Measurements from ENCODE around the gene CTDSPL. TPM values are rescaled to one million over a fixed set of nuclear protein-coding genes. Genes with fewer than 3 reads are reported as not detected.
"Not testable (repeated sequence)": the region's sequence is repeated elsewhere in the genome, so short reads cannot be mapped to it uniquely, and the experiment has no call there.

The CTDSPL gene
- total RNA-seq, 1 experiment from 2014 or later = 16.1 TPM

- DNase-seq (ENCODE audit: low read depth, low spot score) = peak; percentile 36
- in situ Hi-C loops (cut with HindIII; ENCODE audit: low pct_unique_long_range_greater_than_20kb, low sequenced_read_pairs) = no loop called here
Observed at GRCh38 chr3:37985637-37986320, 124.1 kb downstream of the CTDSPL start.

GRCh38 chr3:37986479-37987314 is 125.0 kb downstream of the CTDSPL start:
- in situ Hi-C loops (cut with HindIII; ENCODE audit: low pct_unique_long_range_greater_than_20kb, low sequenced_read_pairs) = no loop called here
- no peak for DNase-seq (ENCODE audit: low read depth, low spot score)

- in situ Hi-C loops (cut with HindIII; ENCODE audit: low pct_unique_long_range_greater_than_20kb, low sequenced_read_pairs) = no loop called here
Observed at GRCh38 chr3:37987315-37987697, 125.6 kb downstream of the CTDSPL start.

GRCh38 chr3:37987751-37988179 is 126.1 kb downstream of the CTDSPL start:
- DNase-seq (ENCODE audit: low read depth, low spot score) = no peak

More at GRCh38 chr3:37987315-37987697, 125.6 kb downstream of the CTDSPL start:
- DNase-seq (ENCODE audit: low read depth, low spot score) = no peak

GRCh38 chr3:37988376-37988775 is 126.7 kb downstream of the CTDSPL start:
- DNase-seq (ENCODE audit: low read depth, low spot score); in situ Hi-C loops (cut with HindIII; ENCODE audit: low pct_unique_long_range_greater_than_20kb, low sequenced_read_pairs): not testable (repeated sequence)

More at GRCh38 chr3:37987751-37988179, 126.1 kb downstream of the CTDSPL start:
- in situ Hi-C loops (cut with HindIII; ENCODE audit: low pct_unique_long_range_greater_than_20kb, low sequenced_read_pairs) = no loop called here

GRCh38 chr3:37988931-37989525 is 127.3 kb downstream of the CTDSPL start:
- in situ Hi-C loops (cut with HindIII; ENCODE audit: low pct_unique_long_range_greater_than_20kb, low sequenced_read_pairs) = no loop called here
- no peak for DNase-seq (ENCODE audit: low read depth, low spot score)

- in situ Hi-C loops (cut with HindIII; ENCODE audit: low pct_unique_long_range_greater_than_20kb, low sequenced_read_pairs) = no loop called here
- no peak for DNase-seq (ENCODE audit: low read depth, low spot score)
Observed at GRCh38 chr3:37989821-37990480, 128.3 kb downstream of the CTDSPL start.

- no peak for DNase-seq (ENCODE audit: low read depth, low spot score)
- in situ Hi-C loops (cut with HindIII; ENCODE audit: low pct_unique_long_range_greater_than_20kb, low sequenced_read_pairs) = no loop called here
Observed at GRCh38 chr3:37990527-37990926, 128.8 kb downstream of the CTDSPL start, which contains the start of gene VILL. VILL (plus strand) TSS chr3:37990786; CDS start chr3:37993673, 2,887 bp downstream.

GRCh38 chr3:37991109-37991508 is 129.4 kb downstream of the CTDSPL start:
- in situ Hi-C loops (cut with HindIII; ENCODE audit: low pct_unique_long_range_greater_than_20kb, low sequenced_read_pairs) = no loop called here
- DNase-seq (ENCODE audit: low read depth, low spot score) = no peak

- DNase-seq (ENCODE audit: low read depth, low spot score) = no peak
- in situ Hi-C loops (cut with HindIII; ENCODE audit: low pct_unique_long_range_greater_than_20kb, low sequenced_read_pairs) = no loop called here
Observed at GRCh38 chr3:37991823-37992222, 130.1 kb downstream of the CTDSPL start.

- no peak for DNase-seq (ENCODE audit: low read depth, low spot score)
- in situ Hi-C loops (cut with HindIII; ENCODE audit: low pct_unique_long_range_greater_than_20kb, low sequenced_read_pairs) = no loop called here
Observed at GRCh38 chr3:37992271-37993066, 130.8 kb downstream of the CTDSPL start.

- DNase-seq (ENCODE audit: low read depth, low spot score) = no peak
- in situ Hi-C loops (cut with HindIII; ENCODE audit: low pct_unique_long_range_greater_than_20kb, low sequenced_read_pairs) = no loop called here
Observed at GRCh38 chr3:37993067-37993455, 131.4 kb downstream of the CTDSPL start.

GRCh38 chr3:37993460-37993819 is 131.8 kb downstream of the CTDSPL start:
- DNase-seq (ENCODE audit: low read depth, low spot score) = no peak
- in situ Hi-C loops (cut with HindIII; ENCODE audit: low pct_unique_long_range_greater_than_20kb, low sequenced_read_pairs) = no loop called here

GRCh38 chr3:37993820-37994638 is 132.3 kb downstream of the CTDSPL start:
- in situ Hi-C loops (cut with HindIII; ENCODE audit: low pct_unique_long_range_greater_than_20kb, low sequenced_read_pairs) = no loop called here
- DNase-seq (ENCODE audit: low read depth, low spot score) = peak; percentile 80

- no peak for DNase-seq (ENCODE audit: low read depth, low spot score)
- in situ Hi-C loops (cut with HindIII; ENCODE audit: low pct_unique_long_range_greater_than_20kb, low sequenced_read_pairs) = no loop called here
Observed at GRCh38 chr3:37994639-37994972, 132.9 kb downstream of the CTDSPL start.

Data from SK-MEL-5 (cell line).